CD4-positive, alpha-beta T cell treated with Interleukin-12 subunit alpha and Interleukin-12 subunit beta, for 1 hour (primary cell): ENCODE measurements around the gene SAFB2.
A peak's percentile ranks its signal among the peaks of the same experiment; 100 is the strongest.

ENCODE experiments used
- DNase-seq: peaks from one replicate; pipeline ENCODE4 v3.0.0-alpha.2; 2020

Gene SAFB2

GRCh38 chr19:5622465-5623396 lies at the start of gene SAFB2, which contains the start of gene SAFB:
TSS of gene SAFB2 (minus strand) at chr19:5622776. CDS start at chr19:5622715, 61 bp downstream.
TSS of gene SAFB (plus strand) at chr19:5623083. CDS start at chr19:5623206, 123 bp downstream.
- peak; percentile 100 for DNase-seq

DNA sequence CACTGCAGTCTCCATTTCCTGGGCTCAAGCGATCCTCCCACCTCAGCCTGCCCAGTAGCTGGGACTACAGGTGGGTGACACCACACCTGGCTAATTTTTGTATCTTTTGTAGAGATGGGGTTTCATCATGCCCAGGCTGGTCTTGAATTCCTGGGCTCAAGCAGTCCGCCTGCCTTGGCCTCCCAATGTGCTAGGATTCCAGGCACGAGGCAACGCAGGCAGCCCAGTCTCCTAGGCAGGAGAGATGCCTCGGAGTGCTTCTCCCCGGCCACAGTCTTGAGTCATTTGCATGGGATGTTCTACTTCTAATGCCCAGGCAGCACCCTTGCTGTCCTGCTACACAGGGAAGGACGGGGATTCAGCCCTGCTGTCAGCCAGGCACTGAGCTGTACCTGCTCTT lies 49.0 kb upstream of the SAFB2 start:
- no peak for DNase-seq

GRCh38 chr19:5669212-5669611 lies 46.6 kb upstream of the SAFB2 start:
- no peak for DNase-seq

GRCh38 chr19:5667751-5668271 lies 45.2 kb upstream of the SAFB2 start:
- no peak for DNase-seq

- no peak for DNase-seq
These were observed 44.5 kb upstream of the SAFB2 start for GRCh38 chr19:5666921-5667610.

DNA sequence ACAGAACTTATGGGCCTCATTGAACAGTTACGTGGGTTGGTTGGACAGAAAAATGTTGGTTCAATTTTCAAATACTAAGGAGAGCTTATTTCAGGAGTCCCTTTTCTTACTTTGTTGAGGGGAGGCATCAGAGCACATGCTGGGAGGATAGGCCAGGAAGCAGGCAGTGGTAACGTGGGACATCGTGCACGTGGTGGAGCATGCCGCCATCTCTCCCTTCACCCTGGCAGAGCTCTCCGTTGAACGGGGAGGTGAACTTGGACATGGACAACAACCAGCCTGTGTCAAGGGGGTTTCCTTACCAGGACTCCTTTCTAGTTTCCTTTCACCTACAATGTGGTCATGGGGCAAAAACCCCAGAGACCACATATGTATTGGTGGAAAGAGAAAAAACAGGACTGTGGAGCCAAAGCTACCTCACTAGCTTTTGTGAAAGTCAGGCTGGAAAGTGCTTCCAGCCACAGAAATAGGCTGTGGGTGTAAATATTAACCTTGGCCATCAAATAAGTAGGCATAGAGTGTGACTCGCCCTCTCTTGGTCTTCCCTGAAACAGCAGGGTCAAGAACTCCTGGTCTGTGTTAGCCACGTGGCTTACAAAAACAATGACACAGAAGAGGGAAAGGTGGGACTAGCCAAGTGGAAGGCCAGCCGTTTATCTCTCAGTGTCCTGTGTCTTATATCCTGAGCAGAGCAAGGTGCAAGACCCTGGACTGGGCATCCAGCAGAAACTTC lies 43.4 kb upstream of the SAFB2 start:
- no peak for DNase-seq

DNA sequence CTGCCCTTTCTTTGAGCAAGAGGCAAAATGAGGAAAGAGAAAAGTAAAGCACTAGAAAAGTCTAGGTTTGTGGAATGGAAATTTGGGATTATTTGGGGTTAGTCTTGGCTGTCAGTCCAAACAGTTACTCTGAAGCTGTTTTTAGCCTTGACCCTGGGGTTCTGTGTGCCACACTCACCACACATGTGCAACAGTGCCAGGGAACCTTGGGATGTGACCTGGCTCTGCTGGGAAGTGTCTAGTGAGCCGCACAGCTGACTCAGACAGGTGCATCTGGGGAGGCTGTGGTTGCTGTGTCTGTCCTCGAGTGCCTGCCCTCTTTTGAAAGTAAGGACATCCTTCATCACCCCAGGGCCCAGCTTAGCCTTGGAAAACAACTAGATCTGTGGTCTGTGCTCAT lies 41.9 kb upstream of the SAFB2 start:
- no peak for DNase-seq

DNA sequence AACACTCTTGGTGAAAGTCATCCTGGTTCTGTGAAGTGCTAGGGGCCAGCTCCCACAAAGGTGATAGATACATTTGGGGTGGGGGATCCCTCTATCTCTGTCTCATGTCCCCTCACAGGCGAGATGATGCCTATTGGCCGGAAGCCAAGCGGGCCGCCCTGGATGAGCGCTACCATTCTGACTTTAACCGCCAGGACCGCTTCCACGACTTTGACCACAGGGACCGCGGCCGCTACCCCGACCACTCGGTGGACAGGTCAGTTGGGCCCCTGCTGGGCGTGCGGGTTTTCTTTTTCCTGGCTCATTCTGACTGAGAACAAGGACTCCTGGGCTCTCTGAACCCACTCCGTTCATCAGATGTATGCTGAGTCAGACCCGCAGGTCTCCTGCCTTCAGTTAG lies 41.3 kb upstream of the SAFB2 start:
- DNase-seq: no peak

- DNase-seq: no peak
These were observed 38.9 kb upstream of the SAFB2 start for GRCh38 chr19:5661483-5661882.

DNA sequence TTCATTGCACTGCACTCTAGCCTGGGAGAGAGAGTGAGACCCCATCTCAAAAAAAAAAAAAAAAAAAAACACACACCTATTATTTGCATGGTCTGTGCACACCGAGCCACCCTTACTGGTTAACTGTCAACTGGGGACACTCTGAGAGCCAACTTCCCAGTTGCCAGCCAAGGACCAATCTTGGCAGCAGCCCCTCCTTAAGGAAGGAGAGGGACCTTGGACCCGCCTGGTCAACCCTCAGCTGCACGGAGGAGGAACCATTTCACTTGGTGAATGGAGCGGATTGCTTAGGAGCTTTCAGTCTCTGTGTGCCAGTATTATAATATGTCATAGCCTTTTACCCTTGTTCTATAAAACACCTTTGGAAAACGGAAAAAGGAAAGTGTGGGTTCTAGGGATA lies 32.8 kb upstream of the SAFB2 start:
- no peak for DNase-seq

- DNase-seq: no peak
These were observed 32.4 kb upstream of the SAFB2 start for GRCh38 chr19:5654931-5655330.

- no peak for DNase-seq
These were observed 29.7 kb upstream of the SAFB2 start for GRCh38 chr19:5652261-5652660.

DNA sequence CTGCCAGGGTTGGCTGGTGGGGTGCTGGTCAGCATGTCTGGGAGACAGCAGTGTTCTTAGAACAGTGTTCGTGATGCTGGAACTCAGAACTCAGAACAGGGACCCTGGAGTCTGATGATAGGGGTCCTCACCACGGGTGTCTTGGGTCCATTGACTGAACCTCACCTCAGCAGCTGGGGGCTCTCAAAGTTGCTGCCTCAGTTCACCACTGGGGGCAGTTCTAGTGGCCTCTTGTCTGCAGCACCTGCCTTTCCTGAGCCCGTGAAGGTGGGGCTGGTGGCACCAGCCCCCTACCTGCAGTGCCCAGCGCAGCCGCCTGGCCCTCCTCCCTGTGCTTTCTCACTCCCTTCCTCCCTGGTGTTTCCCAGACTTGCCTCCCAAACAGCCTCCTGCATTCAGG lies 28.8 kb upstream of the SAFB2 start:
- no peak for DNase-seq

- DNase-seq: no peak
These were observed 25.9 kb upstream of the SAFB2 start for GRCh38 chr19:5648464-5648863.

DNA sequence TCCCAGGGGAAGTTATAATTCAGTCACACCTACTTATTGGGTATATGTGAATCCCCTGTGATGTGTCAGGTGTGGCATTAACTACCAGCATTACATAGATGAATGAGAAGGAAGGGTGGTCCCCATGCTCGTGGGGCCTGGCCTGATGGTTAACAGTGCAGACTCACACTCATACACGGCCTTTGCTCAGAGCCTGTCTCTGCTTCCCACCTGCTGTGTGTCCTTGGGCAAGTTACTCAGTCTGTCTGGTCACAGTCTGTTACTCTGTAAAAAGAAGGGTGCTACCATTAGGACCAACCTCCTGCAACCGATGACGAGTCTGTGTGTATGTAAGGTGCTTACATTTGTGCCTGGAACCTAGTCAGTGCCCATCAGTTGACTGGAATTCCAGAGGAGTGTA lies 24.1 kb upstream of the SAFB2 start:
- DNase-seq: no peak

GRCh38 chr19:5645409-5645808 lies 22.8 kb upstream of the SAFB2 start:
- no peak for DNase-seq

DNA sequence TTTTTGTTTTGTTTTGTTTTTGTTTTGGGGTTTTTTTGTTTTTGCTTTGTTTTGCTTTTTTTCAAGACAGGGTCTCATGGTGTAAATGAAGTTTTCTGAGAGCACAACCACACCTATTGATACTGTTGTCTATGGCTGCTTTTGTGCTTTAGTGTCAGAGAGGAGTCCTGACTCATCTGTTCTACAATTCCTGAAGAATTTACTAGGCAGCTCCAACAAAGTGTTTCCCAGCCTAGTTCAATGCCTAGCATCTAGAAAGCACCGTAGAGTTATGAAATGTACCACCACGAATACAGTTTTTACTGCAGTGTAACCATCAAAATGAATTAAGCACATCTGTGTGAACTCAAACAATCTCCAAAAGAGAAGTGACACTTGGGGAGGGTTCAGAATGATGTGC lies 21.5 kb upstream of the SAFB2 start:
- no peak for DNase-seq

- no peak for DNase-seq
These were observed 20.5 kb upstream of the SAFB2 start for GRCh38 chr19:5643060-5643459.

GRCh38 chr19:5642204-5642603 lies 19.6 kb upstream of the SAFB2 start:
- DNase-seq: no peak

DNA sequence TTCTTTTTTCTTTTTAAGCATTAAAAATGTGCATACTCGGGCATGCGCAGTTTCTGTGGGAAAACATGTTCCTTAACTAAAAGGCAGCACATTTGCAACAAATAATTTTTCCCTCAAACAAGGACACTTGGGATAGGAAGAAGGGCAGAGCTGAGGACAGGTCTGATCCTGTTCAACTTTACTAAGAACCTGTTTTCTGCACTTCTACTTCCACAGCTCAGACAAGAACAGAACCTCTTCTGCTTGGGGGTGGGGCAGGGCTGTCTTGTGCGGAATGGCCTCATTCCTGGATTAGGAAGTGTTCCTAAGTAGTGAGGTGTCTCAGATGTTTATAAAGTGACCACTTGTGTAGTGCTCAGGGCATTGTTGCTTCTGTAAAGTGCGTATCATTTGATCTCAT lies 18.6 kb upstream of the SAFB2 start:
- DNase-seq: no peak

DNA sequence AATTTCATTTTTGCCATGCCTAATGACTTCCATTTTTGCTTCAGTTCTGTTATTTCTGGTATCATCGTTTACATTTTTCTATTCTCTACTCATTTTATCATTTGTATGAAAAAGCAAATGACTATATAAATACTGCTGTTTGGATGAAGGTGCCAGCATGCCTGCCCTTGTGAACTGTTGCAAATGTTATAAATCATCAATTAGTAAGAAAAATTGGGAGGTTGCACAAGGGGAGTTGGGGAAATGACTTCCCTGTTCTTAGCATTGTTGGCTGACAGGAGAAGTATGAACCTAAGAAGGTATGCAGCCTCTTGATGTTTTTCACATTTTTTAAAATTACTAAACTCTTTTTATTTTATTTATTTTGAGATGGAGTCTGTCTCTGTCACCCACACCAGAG lies 15.4 kb upstream of the SAFB2 start:
- DNase-seq: no peak

DNA sequence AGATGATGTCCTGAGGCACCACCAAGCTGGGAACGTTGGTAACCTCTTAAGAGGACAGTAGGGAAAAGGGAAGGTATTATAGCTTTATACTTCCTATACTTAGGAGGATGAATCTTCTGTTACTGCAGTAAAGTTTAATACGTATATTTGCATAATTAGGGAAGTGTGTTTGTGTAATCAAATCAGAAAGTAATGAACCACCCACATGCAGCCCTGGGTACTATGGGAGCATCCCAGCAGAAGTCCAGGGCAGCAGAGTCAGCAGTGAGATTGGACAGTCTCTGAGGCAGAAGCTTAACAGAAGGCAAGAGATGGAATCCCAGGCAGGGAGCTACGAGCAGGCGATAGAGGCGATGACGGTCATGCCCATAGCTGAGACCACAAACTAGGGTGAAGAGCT lies 12.9 kb upstream of the SAFB2 start:
- no peak for DNase-seq

DNA sequence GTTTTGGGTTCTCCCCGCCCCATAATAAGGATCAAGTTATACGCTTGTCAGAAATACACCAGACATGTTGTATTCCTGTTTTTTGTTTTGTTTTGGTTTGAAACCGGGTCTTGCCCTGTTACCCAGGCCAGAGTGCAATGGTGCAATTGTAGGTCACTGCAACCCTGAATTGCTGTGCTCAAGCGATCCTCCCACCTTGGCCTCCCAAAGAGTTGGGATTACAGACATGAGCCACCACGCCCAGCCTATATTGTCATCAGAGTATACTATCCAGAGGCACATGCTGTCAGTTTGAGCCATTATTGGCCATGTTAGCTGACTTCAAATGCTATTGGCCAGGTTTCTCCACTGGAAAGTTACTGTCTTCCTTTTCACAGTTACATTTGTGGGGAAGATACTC lies 10.1 kb upstream of the SAFB2 start:
- no peak for DNase-seq
